ENCODE results near the gene PER2. TPM values are rescaled to one million over a fixed set of nuclear protein-coding genes. Genes with fewer than 3 reads are reported as not detected.

PER2 gene
- total RNA-seq, 1 experiment from 2014 or later = 6.6 TPM

- TF ChIP-seq, protein P1, sequence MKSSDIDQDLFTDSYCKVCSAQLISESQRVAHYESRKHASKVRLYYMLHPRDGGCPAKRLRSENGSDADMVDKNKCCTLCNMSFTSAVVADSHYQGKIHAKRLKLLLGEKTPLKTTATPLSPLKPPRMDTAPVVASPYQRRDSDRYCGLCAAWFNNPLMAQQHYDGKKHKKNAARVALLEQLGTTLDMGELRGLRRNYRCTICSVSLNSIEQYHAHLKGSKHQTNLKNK (CRISPR knock-in tag; IDR thresholded peaks at IDR 0.05) = no peak
- no peak for TF ChIP-seq TEAD4 (CRISPR knock-in tag; IDR thresholded peaks at IDR 0.05)
- TF ChIP-seq GRHL2 (CRISPR knock-in tag; IDR thresholded peaks at IDR 0.05; ENCODE audit: insufficient replicate concordance, severe bottlenecking) = no peak
- TF ChIP-seq, protein P2, sequence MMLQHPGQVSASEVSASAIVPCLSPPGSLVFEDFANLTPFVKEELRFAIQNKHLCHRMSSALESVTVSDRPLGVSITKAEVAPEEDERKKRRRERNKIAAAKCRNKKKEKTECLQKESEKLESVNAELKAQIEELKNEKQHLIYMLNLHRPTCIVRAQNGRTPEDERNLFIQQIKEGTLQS (CRISPR knock-in tag; conservative IDR thresholded peaks at IDR 0.05) = no peak
- TF ChIP-seq ZNF281 (CRISPR knock-in tag; IDR thresholded peaks at IDR 0.05) = no peak
- no peak for TF ChIP-seq ZNF121 (CRISPR knock-in tag; IDR thresholded peaks at IDR 0.05)
- no peak for TF ChIP-seq CBFB (CRISPR knock-in tag; IDR thresholded peaks at IDR 0.05; ENCODE audit: low read depth)
- peak; percentile 47; the same call in 1 of the 2 replicates for TF ChIP-seq USF2 (CRISPR knock-in tag; IDR thresholded peaks at IDR 0.05)
- TF ChIP-seq CDX4 (CRISPR knock-in tag; IDR thresholded peaks at IDR 0.05; ENCODE audit: borderline replicate concordance) = no peak
- no peak for TF ChIP-seq EMX1 (CRISPR knock-in tag; IDR thresholded peaks at IDR 0.05)
- peak; percentile 50; the same call in 1 of the 2 replicates for TF ChIP-seq NFYB (CRISPR knock-in tag; conservative IDR thresholded peaks at IDR 0.05; ENCODE audit: low read depth)
- TF ChIP-seq ARID4B (CRISPR knock-in tag; IDR thresholded peaks at IDR 0.05; ENCODE audit: borderline replicate concordance) = no peak
- TF ChIP-seq, protein P3, sequence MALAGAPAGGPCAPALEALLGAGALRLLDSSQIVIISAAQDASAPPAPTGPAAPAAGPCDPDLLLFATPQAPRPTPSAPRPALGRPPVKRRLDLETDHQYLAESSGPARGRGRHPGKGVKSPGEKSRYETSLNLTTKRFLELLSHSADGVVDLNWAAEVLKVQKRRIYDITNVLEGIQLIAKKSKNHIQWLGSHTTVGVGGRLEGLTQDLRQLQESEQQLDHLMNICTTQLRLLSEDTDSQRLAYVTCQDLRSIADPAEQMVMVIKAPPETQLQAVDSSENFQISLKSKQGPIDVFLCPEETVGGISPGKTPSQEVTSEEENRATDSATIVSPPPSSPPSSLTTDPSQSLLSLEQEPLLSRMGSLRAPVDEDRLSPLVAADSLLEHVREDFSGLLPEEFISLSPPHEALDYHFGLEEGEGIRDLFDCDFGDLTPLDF (CRISPR knock-in tag; IDR thresholded peaks at IDR 0.05) = no peak
- 0 out of 2 replicates have a peak, but pooled peaks have one; percentile 20 for TF ChIP-seq TEAD1 (CRISPR knock-in tag; IDR thresholded peaks at IDR 0.05)
- TF ChIP-seq, protein P4, sequence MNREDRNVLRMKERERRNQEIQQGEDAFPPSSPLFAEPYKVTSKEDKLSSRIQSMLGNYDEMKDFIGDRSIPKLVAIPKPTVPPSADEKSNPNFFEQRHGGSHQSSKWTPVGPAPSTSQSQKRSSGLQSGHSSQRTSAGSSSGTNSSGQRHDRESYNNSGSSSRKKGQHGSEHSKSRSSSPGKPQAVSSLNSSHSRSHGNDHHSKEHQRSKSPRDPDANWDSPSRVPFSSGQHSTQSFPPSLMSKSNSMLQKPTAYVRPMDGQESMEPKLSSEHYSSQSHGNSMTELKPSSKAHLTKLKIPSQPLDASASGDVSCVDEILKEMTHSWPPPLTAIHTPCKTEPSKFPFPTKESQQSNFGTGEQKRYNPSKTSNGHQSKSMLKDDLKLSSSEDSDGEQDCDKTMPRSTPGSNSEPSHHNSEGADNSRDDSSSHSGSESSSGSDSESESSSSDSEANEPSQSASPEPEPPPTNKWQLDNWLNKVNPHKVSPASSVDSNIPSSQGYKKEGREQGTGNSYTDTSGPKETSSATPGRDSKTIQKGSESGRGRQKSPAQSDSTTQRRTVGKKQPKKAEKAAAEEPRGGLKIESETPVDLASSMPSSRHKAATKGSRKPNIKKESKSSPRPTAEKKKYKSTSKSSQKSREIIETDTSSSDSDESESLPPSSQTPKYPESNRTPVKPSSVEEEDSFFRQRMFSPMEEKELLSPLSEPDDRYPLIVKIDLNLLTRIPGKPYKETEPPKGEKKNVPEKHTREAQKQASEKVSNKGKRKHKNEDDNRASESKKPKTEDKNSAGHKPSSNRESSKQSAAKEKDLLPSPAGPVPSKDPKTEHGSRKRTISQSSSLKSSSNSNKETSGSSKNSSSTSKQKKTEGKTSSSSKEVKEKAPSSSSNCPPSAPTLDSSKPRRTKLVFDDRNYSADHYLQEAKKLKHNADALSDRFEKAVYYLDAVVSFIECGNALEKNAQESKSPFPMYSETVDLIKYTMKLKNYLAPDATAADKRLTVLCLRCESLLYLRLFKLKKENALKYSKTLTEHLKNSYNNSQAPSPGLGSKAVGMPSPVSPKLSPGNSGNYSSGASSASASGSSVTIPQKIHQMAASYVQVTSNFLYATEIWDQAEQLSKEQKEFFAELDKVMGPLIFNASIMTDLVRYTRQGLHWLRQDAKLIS (CRISPR knock-in tag; IDR thresholded peaks at IDR 0.05; ENCODE audit: borderline replicate concordance) = no peak
- peak; percentile 6; the same call in 1 of the 2 replicates for TF ChIP-seq FOXP1 (CRISPR knock-in tag; IDR thresholded peaks at IDR 0.05; ENCODE audit: borderline replicate concordance)
- TF ChIP-seq SOX15 (CRISPR knock-in tag; IDR thresholded peaks at IDR 0.05) = no peak
- no peak for TF ChIP-seq ZNF425 (CRISPR knock-in tag; conservative IDR thresholded peaks at IDR 0.05)
Measured at GRCh38 chr2:238203094-238203972, 85.1 kb downstream of the PER2 start, which contains the start of gene ILKAP (continued).
